Panc1 (cell line): ENCODE measurements around the gene ANAPC16.

Experiments used
- CTCF ChIP-seq: fragments of 450-650 bp; IDR thresholded peaks from 2 replicates; pipeline ENCODE4 v1.5.1; 2017; ENCODE audit warnings: mild to moderate bottlenecking
- POLR2AphosphoS5 ChIP-seq: IDR thresholded peaks from 2 replicates; pipeline ENCODE4 v1.6.1; 2012; ENCODE audit warnings: mild to moderate bottlenecking, low read depth, low read length, moderate library complexity
- REST ChIP-seq, 2 experiments: IDR thresholded peaks; 2 replicates each; pipeline ENCODE4 v1.6.1; 2011 to 2012; ENCODE audit warnings: low read depth in 2 of 2, control low read depth in 1 of 2, low read length in 1 of 2, mild to moderate bottlenecking in 1 of 2, moderate library complexity in 1 of 2; ENCODE audit not compliant: insufficient read depth in 1 of 2
- SIN3A ChIP-seq: IDR thresholded peaks from 2 replicates; pipeline ENCODE4 v1.6.1; 2012; ENCODE audit warnings: low read depth, mild to moderate bottlenecking, low read length, moderate library complexity, borderline replicate concordance; ENCODE audit not compliant: insufficient read depth
- TCF7L2 ChIP-seq: IDR thresholded peaks from 2 replicates; pipeline ENCODE4 v1.6.1; 2011; ENCODE audit warnings: mild to moderate bottlenecking, low read depth, low read length, inconsistent platforms

DNA sequence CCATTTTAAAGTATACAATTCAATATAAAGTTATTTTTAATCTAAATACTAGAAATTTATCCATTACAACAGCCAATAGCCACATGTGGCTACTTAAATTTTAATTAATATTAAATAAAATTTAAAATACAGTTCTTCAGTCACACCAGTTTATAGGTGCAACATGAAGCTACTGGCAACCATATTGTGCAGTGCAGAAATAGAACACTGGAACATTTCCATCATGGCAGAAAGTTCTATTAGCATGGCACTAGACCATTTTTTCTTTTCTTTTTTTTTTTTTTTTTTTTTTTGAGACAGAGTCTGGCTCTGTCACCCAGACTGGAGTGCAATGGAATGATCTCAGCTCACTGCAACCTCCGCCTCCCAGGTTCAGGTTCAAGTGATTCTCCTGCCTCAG, 5.5 kb downstream of the ANAPC16 start:
- no peak for TF ChIP-seq CTCF
- no peak for TF ChIP-seq POLR2AphosphoS5
- TF ChIP-seq REST (IDR thresholded peaks at IDR 0.05; ENCODE audit: insufficient read depth in 1 of 2, low read depth in 2 of 2, low read length in 1 of 2), result no peak
- TF ChIP-seq SIN3A, result no peak
- TF ChIP-seq TCF7L2, result no peak
